VCaP (cell line): ENCODE results near the gene PXDC1.

ENCODE experiments used
- H3K27ac ChIP-seq: fragments of 450-650 bp; 2 replicates; pipeline ENCODE4 v1.5.1; 2017
- TF ChIP-seq, protein P1 (sequence below): fragments of 450-650 bp; conservative IDR thresholded peaks from 2 replicates; pipeline ENCODE4 v1.5.1; 2017; ENCODE audit warnings: mild to moderate bottlenecking, moderate library complexity

PXDC1 gene

DNA sequence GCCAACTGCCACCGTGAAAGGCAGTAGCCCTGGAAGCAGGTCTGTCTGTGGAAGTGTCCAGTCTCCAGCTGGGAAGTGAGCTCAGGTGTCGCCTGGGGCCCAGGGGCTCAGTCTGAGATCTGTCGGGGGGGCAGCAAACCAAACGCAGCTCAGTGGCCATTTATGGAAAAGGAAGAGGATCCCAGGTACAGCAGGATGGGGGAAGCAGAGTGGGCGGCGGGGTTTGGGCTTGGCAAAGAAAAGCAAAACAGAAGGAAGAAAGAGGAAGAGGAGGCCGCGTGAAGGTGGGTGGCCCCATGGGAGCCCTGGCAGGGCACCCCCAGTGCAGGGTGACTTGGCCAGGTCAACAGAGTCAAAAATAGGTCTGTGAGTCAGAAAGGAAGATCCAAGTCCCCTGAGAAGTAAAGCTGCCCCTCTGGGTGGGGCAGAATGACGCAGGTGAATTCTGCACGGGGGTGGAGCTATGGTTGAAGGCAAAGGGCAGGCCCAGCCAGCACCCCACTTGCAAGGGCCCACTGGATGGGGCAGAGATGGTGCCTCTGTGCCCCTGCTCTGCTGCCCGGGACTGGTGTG, 5.3 kb downstream of the PXDC1 start:
- no peak overlapping the region for H3K27ac ChIP-seq
- TF ChIP-seq, protein P1, sequence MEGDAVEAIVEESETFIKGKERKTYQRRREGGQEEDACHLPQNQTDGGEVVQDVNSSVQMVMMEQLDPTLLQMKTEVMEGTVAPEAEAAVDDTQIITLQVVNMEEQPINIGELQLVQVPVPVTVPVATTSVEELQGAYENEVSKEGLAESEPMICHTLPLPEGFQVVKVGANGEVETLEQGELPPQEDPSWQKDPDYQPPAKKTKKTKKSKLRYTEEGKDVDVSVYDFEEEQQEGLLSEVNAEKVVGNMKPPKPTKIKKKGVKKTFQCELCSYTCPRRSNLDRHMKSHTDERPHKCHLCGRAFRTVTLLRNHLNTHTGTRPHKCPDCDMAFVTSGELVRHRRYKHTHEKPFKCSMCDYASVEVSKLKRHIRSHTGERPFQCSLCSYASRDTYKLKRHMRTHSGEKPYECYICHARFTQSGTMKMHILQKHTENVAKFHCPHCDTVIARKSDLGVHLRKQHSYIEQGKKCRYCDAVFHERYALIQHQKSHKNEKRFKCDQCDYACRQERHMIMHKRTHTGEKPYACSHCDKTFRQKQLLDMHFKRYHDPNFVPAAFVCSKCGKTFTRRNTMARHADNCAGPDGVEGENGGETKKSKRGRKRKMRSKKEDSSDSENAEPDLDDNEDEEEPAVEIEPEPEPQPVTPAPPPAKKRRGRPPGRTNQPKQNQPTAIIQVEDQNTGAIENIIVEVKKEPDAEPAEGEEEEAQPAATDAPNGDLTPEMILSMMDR = no peak

DNA sequence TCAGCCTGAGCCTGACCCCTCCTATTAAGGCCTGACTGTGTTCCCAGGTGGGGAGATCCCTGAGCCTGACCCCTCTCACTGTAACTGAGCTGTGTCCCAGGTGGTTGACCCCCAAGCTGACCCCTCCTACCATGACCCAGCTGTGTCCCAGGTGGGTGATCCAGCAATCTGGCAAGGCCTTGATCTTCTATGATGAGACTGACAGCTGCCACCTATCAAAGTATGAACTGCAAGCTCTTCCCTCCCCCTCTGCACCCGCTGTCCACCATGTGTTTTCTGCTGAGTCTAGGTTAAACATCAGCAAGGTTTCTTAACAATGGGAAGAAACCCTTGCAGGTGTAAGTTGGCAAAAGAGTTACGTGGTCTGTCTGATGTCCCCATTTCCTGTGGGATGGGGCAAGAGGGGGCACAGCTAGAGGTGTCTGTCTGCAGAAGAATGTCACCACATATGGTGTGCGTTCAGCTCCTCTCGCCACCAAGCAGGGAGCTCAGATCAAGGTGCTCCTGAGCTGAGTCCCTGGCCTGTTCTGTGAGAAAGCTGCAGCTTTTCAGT, 5.9 kb downstream of the PXDC1 start:
- TF ChIP-seq, protein P1 = no peak

DNA sequence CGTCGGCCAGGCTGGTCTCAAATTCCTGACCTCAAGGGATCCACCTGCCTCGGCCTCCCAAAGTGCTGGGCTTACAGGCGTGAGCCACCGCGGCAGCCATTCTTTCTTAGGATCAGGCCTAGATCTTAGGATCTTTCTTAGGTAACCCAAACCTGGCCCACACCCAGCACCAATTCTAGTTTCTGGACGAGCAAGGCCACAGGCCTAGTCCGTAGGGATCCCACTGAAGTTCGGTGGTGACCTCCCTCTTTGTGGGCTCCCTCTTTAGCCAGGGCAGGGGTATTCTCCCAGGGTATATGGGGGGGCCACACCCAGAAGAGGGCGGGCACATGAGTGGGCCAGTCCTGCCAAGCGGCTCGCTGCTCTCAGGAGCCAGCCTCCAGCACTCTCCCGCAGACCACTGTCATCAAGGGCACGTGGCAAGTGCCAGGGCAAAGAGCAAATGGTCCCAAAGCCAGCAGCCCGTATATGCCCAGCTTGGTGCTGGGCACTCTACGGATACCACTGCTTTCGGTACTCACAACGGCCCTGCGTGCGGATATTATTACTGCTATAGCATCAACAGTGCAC, 6.5 kb downstream of the PXDC1 start:
- H3K27ac ChIP-seq = no peak overlapping the region
- TF ChIP-seq, protein P1 = no peak

More for the DNA sequence above, 5.9 kb downstream of the PXDC1 start:
- no peak overlapping the region for H3K27ac ChIP-seq

DNA sequence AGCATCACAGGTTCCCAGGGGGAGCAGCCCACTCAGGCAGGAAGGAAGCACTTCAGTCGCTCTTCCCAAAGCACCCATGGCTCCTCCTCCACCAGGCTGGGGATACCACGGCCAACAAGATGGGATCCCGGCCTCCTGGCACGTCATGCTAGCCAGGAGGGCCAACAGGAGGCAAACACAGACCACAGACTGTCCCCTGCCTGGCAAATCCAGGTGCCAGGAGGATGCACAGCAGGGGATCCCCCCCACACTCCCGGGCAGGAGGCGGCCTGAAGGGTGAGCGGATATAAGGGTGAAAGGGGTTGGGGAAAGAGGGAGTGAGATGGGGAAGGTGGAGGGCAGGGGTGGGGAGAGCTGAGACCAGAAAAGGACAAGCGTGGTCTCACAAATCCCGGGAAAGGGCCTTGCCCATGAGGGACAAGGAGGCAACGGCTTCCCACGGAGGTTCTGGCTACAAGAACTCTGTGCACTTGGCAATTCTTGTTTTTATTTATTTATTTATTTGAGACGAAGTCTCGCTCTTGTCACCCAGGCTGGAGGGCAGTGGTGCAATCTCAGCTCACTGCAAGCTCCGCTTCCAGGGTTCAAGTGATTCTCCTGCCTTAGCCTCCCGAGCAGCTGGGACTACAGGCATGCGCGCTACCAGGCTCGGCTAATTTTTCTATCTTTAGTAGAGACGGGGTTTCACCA, 7.2 kb downstream of the PXDC1 start:
- H3K27ac ChIP-seq = no peak overlapping the region
- TF ChIP-seq, protein P1 = no peak

DNA sequence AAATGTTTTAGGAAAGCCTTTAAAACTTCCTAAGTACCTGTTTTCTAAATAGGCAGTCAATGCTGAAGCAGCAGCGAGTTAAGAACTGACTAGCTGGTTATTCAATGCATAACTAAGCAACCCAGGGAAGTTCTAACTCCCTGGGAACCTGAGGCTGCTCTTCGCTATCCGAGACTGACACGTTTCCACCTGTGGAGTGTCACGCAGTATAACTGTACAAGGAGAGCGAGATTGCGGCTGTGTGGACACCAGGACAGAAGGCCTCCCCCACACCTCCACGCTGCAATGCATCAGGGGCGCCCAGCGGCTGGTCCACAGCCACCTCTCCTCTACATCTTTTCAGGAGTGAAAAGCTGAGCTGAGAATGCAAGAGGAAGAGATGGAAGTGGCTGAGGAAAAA, 8.0 kb downstream of the PXDC1 start:
- TF ChIP-seq, protein P1 = no peak
- no peak overlapping the region for H3K27ac ChIP-seq

DNA sequence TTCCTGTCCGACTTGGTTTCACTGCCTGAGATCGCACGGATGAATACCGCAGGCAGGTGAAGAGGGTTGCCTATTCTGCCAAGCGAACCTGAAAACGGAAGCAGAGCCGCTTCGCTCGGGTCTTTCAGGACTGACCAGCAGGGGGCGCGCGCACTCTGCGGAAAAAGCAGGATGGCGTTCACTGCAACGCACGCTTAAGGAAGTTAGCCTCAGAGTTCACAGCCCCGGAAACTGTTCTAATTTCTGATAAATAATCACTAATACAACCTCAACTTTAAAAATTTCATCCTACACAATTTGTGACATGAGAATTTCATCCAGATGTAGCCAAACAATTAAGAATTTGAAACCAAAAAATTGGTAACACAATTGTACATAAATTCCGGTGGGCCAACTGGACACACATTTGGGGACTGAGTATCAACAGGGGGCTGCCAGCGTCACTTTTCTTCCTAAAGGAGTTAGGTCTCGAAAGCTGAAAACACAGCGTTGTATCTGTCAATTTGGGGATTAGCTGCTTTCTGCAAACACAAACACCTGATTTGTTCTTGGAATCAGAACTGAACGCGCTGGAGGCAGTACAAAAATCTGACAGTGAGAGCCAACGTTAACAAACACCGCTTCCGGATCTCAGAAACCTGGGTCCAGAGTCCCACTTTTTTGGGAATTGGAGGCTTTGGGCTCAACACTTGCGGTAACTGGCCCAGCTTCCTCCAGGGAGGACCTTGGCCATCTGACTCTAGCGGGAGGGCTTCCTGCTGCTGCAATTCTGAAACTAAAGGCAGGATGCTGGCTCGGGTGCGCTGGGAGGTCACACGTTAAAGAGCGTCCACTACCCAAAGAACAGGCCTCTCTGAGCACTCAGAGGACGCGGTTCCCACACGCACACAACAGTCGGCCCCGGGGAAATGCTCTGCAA, 8.8 kb downstream of the PXDC1 start:
- TF ChIP-seq, protein P1 = peak; percentile 85
- H3K27ac ChIP-seq = no peak overlapping the region

DNA sequence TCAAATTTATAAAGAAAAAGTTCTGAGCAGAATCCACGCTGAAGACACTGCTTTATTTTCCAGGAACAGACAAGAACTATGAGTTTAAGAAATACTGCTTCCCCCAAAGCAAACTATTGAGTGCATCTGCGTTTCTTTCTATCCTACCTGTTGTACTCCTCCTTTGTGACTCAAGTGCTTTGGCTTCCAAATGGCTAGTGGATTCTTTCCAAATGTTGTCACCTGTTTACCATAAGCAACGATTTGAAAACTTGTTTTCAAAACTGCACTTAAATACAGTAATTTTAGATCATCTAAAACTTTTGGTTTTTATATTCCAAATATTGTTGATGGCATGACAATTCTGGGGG, 9.5 kb downstream of the PXDC1 start:
- TF ChIP-seq, protein P1 = no peak
- no peak overlapping the region for H3K27ac ChIP-seq
